GM18861 (cell line): ENCODE data around the gene ATP6V0B.

Source experiments
- ATAC-seq: cut with Tn5 transposase; IDR thresholded peaks from one replicate; pipeline ENCODE4 v1.9.1; 2021; ENCODE audit not compliant: unreplicated experiment

ATP6V0B gene

DNA sequence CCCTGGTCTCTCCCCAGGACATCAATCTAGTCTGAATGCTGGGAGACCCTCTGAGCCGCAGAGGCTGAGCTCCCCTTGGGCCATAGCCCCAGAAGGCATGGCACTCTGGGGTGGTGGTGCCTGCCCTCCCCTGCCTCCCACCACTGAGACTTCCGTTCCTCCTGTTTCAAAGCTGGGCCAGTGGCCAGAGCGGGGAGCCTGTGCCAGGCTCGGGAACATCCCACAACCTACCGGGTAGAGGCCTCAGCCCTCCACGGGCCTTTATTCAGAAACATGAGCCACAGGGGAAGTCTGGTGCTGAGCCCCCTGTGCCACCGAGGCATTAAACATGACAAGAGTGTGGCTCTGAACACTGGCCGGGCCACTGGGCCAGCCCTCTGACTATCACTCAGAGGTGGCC is 24.7 kb downstream of the ATP6V0B start:
- ATAC-seq, result no peak

DNA sequence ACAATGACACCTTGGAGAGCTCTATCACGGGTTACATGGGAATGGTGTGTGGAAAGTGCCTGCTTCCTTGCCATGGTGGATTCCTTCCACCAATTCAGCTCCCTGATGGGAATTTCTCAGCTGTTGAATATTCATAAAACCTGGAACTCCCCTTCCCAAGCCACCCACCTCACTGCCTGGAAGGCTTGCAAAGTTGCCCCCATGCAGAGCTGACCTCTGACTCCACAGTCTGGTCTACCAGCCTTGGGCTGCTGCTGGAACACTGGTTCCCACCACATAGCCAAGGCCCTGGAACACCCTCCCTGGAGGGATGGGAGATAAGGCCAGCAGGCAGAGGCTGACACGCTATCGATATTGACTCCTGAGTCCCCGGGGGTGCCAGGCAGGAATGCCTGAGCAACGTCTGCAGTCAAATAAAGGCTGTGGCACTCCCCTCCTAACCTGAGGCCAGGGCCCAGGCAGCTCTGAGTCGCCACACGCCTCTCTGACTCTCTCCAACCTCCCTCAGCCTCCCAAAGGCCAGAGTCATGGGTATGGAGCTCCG is 25.4 kb downstream of the ATP6V0B start:
- ATAC-seq, result no peak

GRCh38 chr1:44002165-44002564 is 27.4 kb downstream of the ATP6V0B start:
- ATAC-seq, result no peak

- ATAC-seq, result no peak
Observed at GRCh38 chr1:44002606-44003157, 27.9 kb downstream of the ATP6V0B start.

DNA sequence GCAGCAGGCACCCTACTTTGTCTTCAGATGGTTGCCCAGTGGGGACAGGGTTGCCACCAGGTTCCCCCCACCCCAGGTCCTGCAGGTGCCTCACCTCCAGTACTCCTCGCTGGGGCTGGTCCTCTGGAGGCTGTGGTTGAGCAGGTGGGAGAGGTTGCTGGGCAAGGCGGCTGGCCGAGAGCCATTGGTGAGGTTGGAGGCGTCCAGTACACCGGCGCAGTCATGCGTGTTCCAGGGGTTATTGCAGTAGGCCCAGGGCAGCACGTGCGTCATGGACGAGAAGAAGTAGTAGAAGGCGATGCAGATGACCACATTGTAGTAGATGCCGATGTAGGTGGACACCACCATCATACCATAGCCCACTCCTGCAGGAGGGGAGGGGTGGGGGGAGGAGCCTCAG is 33.5 kb downstream of the ATP6V0B start:
- ATAC-seq, result no peak

DNA sequence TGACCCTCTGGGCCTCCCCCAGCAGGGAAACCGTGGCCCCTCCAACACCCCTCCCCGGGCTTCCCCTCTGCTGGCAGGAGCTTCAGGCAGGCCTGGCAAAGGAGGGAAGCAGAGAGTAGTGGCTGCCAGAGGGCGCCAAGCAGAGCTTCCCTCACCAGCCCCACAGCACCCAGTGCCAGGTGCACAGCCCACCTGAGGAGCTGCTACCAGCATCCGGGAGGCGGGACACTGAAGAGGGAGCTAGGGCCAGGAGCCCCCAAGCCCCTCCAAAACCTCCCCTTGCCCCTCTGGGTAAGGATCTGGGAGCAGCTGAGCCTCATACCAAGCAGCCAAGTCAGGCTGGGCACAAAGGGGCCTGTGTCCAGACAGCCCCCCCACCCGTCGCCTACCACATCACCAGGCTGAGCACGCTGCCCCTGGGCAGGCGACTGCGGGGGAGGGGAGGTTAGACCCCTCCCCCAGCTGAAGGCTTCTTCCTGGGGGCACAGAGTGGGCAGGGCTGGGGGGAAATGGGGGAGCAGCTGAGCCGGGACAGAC is 36.2 kb downstream of the ATP6V0B start:
- ATAC-seq, result no peak

DNA sequence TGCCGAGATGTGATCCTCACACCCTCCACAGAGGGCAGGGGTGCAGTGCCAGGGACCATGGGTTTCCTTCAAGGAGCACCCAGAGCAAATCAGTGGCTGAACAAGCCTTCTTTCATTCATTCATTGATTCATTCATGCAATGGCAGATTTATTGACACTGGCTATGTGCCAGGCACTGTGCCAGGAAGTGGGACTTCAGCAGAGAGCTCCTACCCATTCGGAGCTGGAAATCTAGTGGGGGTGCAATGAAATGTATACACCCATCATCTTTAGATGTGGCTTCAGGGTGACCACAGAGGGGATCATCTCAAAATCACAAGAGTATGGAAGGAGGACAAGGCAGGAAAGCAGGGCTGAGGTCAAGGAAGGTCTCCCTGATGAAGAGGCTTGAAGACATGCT is 37.6 kb downstream of the ATP6V0B start:
- no peak for ATAC-seq

- ATAC-seq, result no peak
Observed at GRCh38 chr1:44012941-44013609, 38.3 kb downstream of the ATP6V0B start.

DNA sequence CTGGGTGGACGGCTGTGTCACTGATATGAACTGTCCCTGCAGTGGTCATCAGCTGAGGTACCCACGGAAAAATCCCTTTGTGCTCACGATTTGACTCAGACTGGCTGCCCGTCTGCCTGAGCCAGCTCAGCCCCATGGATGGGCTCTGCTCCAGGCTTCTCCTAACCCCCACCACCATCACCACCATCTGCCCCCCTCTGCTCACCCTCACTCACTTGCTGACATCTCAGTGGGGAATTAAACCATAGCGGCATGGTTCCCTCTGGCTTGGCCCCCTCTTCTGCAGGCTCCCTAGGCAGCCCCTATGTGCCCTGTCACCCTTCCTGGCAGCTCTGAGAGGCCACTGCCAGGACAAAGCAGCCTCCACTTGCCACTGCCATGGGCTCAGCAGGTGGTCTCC is 39.2 kb downstream of the ATP6V0B start:
- ATAC-seq, result no peak

DNA sequence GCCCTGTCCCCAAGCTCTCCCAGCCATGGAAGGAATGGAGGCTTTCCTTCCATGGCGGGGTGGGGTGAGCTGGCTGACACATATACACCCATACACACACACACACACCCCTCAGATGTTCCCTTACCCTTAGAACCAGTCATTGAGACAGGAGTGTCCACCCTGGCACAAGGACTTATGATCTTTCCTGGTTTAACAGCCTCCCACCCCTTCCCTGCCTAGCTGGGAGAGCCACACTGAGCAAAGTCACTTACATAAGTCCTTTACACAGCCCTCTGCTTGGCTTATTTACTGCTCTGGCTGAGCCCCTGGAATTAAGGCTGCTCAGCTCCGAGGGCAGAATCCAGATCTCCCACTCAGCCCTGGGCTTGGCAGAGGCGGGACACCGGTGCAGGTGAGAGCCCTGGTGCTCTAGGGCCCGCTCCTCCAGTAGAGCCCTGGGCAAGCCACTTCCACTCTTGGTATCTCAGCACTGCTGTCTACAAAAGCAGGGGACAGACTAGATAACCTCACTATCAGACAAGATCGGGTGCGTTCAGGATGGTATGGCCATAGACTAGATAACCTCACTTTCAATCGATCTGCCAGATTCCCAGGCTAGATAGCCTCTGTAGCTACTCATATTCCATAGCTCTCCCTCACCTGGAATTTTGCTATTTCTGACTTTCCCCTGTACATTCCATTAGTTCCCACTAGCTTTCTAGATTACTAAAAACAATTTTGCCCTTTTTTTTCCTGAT is 39.8 kb downstream of the ATP6V0B start:
- no peak for ATAC-seq

DNA sequence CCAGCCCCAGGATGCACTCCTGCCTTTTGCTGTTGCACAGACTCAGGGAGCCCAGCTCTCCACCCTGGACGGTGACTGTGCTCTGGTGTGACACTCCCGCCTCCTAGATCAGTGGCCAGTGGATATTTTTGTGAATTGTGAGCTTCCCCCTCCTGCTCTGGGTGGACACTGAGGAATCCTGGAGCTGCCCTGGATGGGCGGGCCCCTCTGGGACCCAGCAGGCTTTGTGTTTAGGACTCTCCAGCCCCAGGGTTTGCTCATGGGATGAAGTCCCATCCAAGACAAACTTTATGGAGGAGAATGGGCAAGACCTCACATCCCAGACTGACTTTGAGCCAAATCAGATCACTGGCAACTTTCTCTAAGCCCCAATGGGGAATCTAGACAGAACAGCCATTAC is 40.4 kb downstream of the ATP6V0B start:
- ATAC-seq, result no peak

DNA sequence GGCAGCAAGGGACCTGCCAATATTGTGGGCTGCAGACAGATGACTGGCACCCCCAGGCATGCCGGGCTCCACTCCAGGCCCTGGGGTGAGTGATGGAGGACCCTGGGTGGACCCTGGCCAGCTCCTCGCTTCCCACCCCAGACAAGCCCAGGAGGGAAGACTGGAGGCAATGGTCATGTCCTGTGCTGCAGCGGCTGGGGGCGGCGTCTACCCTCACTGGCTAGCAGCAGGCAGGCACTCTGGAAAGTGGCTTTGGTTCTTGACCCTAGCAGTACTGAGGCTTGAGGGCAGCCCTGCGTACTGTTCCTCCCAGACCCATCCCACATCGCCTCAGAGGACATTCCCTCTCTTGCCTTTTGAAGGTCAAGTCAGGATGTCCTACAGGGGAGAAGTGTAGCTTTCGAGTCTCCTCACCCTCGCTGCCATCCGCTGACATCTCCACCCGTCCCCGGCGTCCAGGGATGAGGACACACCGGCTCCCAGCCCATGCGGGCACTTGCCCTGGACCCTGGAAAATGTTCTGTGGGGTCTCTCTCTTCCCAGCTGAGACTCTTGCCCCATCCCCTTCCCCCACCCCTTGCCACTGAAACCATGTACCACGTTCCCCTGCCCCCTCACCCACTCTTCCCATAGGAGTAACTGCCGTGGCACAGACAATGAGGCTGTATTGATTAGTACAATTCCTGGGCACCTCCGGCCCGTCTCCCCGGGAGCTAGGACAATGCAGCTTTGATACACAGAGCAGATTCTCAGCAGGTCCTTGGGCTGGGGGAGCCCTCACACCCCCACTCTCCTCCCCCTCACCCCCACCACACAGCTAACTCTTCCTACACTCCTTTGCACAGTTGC is 41.5 kb downstream of the ATP6V0B start:
- no peak for ATAC-seq

GRCh38 chr1:44016890-44017400 is 42.2 kb downstream of the ATP6V0B start:
- no peak for ATAC-seq

DNA sequence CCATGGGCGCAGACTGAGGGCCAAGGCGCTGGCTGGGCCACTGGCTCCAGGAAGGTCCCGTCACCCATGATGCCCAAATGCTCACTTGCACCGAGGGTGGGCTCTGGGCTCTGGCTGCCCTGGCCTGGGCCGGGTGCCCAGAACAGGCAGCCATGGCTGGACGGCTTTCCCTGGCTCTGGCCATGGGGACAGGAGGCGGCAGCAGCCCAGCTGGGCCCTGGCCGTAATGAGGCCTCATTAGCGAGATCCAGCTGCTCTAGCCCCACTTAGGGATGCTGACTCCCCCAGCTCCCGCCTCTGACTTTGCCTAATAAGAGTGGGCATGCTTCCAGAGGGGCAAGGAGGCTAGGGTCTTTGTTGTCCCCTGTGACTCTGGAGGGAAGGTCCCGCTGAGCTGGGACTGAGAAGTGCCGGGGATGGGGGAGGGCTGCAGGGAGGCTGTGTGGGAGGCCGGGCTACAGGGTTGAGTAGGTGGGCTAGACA is 44.7 kb downstream of the ATP6V0B start:
- ATAC-seq, result no peak

- no peak for ATAC-seq
Observed at GRCh38 chr1:44020464-44020863, 45.7 kb downstream of the ATP6V0B start.

DNA sequence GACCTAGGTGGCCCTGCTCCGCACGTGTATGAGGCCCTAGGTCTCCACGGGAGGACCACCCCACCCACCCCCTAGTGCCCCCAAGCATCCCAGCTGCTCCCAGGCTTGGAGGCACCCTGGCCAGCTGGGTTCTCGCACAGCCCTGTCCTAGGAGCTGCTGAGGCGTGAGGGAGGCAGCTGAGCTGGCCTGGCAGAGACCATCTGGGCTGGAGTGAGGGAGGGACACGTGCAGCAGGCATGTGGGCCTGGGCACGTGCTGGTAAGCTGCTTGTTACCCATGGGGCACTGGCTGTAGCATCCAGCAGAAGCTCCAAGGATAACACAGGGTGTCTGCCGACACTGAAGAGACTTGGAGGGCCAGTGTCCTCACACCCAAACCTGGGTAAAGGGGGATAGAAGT is 46.4 kb downstream of the ATP6V0B start:
- no peak for ATAC-seq

- ATAC-seq, result no peak
Observed at GRCh38 chr1:44021581-44022321, 47.0 kb downstream of the ATP6V0B start.

- ATAC-seq, result no peak
Observed at GRCh38 chr1:44024031-44024902, 49.5 kb downstream of the ATP6V0B start.
